ENCODE measurements around the gene ARSA.

ARSA gene

GRCh38 chr22:50585238-50585637, 42.7 kb downstream of the ARSA start:
- no peak overlapping the region for H3K4me3 ChIP-seq (ENCODE audit: low read depth, low read length)
- no peak for DNase-seq (ENCODE audit: low read depth)
- TF ChIP-seq, protein P1, sequence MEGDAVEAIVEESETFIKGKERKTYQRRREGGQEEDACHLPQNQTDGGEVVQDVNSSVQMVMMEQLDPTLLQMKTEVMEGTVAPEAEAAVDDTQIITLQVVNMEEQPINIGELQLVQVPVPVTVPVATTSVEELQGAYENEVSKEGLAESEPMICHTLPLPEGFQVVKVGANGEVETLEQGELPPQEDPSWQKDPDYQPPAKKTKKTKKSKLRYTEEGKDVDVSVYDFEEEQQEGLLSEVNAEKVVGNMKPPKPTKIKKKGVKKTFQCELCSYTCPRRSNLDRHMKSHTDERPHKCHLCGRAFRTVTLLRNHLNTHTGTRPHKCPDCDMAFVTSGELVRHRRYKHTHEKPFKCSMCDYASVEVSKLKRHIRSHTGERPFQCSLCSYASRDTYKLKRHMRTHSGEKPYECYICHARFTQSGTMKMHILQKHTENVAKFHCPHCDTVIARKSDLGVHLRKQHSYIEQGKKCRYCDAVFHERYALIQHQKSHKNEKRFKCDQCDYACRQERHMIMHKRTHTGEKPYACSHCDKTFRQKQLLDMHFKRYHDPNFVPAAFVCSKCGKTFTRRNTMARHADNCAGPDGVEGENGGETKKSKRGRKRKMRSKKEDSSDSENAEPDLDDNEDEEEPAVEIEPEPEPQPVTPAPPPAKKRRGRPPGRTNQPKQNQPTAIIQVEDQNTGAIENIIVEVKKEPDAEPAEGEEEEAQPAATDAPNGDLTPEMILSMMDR (IDR thresholded peaks at IDR 0.05; ENCODE audit: insufficient read depth, low read depth, low read length, missing control alignments) = no peak

DNA sequence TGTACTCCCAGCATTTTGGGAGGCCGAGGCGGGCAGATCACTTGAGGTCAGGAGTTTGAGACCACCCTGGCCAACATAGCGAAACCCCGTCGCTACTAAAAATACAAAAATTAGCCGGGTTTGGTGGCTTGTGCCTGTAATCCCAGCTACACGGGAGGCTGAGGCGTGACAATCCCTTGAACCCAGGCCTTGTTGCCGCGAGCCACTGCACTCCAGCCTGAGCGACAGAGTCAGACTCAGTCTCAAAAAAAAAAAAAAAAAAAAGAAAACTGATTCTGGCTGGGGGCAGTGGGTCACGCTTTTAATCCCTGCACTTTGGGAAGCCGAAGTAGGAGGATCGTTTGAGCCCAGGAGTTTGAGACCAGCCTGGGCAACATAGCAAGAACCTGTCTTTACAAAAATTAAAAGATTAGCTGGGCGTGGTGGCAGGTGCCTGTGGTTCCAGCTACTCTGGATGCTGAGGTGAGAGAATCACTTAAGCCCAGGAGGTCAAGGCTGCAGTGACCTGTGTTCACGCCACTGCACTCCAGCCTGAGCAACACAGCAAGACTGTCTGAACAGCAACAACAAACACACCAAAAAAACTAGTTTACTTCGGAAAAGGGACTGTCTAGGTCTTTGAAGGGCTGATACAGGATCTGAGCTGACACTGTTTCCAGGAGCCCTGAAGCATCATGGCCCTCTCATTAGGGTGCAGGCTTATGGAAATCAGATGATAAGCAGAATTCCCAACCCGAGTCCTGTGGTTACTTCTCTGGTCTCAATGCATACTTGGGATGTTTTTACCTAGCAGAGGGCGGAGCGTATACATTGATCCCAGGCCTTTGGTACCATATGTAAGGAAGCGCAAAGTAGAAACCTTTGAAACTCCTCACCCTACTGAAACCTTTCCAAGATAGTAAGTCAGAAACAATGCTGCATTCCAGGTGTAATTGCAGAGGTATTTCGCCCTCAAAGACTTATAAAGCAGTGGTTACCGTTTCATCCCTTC, 43.6 kb downstream of the ARSA start:
- TF ChIP-seq, protein P1 (IDR thresholded peaks at IDR 0.05; ENCODE audit: insufficient read depth, low read depth, low read length, missing control alignments) = no peak
- no peak overlapping the region for H3K4me3 ChIP-seq (ENCODE audit: low read depth, low read length)
- DNase-seq (ENCODE audit: low read depth) = no peak

DNA sequence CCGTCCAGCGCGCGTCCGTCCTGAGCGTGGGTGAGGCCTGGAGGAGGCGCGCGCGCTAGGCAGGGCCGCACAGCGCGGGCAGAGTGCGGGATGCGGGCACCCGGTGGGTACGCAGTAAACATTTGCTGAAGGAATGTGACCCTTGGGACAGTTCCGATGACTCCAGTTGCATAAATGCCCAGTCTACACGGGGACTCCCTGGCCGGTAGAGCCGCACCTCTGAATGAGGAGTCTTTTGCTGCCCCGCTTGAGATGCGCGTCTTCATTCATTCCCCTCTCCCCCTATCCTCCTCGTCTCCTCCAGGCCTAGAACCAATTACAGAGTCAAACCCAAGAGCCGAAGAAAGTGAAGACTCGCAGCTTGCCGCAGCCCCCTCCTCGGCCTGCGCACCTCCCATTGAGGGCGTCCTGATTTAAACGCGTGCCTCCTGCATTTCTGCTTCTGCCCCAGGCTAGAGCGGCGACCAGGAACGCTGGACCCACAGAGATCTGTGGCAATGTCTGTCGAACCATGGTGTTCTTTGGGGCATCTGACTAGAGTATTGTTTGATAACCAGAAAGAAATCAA, 44.6 kb downstream of the ARSA start:
- peak overlapping the region; percentile 84 for H3K4me3 ChIP-seq (ENCODE audit: low read depth, low read length)
- TF ChIP-seq, protein P1 (IDR thresholded peaks at IDR 0.05; ENCODE audit: insufficient read depth, low read depth, low read length, missing control alignments) = no peak
- DNase-seq (ENCODE audit: low read depth) = no peak

DNA sequence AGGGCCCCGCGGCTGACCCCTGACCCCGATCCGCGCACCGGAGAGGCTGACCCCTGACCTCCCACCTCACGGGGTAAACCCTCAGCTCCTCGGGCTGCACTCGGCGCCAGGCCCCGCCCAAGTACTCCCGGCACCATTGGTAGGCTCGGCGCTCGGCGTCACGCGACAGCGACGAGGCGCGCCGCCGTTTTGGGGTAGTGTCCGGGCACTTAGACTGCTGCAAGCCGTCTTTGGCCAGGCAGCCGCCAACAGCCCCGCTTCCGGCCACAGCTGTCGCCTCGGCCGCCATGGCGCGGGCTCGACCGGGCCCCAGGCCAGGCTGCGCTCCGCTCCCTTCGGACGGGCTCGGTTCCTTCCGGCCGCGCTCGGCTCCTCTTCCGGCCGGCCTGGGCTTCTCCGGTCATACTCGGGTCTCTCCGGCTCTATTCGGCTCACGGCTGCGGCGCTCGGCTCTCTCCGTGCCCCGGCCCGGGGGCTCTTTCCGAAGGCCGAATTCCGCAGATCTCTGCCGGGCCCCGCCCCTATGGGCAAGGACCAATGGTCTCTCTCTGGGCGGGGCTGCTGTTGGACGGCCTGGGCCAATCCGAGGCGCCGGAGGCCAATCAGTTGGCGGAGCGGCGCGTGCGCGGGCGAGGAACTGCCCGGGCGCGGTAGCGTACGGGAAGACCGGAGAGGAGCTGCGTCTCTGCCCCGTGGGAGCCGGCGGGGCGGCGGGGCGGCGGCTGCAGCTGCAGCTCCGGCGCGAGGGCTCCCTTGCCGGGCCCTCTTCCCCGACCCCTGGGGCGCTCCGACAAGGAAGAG, 45.3 kb downstream of the ARSA start, which contains the start of gene CHKB:
CHKB (minus strand) TSS at position 357 of the 801 bp plus-strand sequence; CDS start at position 289, 68 bp downstream.
- TF ChIP-seq, protein P1 (IDR thresholded peaks at IDR 0.05; ENCODE audit: insufficient read depth, low read depth, low read length, missing control alignments) = no peak
- H3K4me3 ChIP-seq (ENCODE audit: low read depth, low read length) = peak within 1 kb of the TSS; percentile 84
- DNase-seq (ENCODE audit: low read depth) = peak; percentile 99

DNA sequence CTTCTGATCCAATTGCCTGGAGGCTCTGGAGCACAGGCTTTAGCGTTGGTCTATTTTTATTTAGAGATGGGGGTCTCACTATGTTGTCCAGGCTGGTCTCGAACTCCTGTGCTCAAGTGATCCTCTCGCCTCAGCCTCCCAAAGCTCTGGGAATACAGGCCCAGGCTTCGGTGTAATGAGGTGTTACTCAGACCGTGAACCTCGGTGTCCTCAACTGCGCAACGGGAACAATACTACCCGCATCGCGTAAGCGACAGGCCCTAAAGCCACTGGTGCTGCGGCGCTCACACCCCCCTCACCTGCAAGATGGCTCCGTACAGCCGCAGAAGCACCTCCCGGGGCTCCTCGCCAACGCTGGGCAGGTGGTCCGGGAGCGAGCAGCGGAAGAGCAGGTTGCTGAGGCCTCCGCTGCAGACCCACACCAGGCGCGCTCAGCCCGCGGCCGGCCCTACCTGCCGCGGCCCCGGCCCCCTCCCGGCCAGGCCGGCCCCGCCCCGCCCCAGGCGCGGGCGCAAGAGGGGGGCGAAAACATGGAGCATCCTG, 45.9 kb downstream of the ARSA start:
- H3K4me3 ChIP-seq (ENCODE audit: low read depth, low read length) = peak overlapping the region; percentile 84
- DNase-seq (ENCODE audit: low read depth) = peak; percentile 63
- TF ChIP-seq, protein P1 (IDR thresholded peaks at IDR 0.05; ENCODE audit: insufficient read depth, low read depth, low read length, missing control alignments) = no peak

All from GM12865 (cell line).